ENCODE results near the gene GFRA1. TPM values are rescaled to one million over a fixed set of nuclear protein-coding genes. Genes with fewer than 3 reads are reported as not detected.

Gene GFRA1
- total RNA-seq: 10 to 100 TPM in 2 of 5 donors, 1 to 10 TPM in 2, under 1 TPM in 1; 0.29 to 83.2 (median 6.7) TPM
- polyA plus RNA-seq: 1 to 10 TPM in 2 of 3 donors, under 1 TPM in 1; 0.81 to 3.9 (median 2.0) TPM
- long read RNA-seq, donor 1, full-length matches to known transcripts: 5 of 5 reads
- long read RNA-seq, donor 1, partial matches to known transcripts: 0 of 5 reads
- long read RNA-seq, donor 1, other reads (novel, unspliced or antisense): 0 of 5 reads
- long read RNA-seq, donor 2, full-length matches to known transcripts: 8 of 8 reads
- long read RNA-seq, donor 2, partial matches to known transcripts: 0 of 8 reads
- long read RNA-seq, donor 2, other reads (novel, unspliced or antisense): 0 of 8 reads
- long read RNA-seq, donor 3, full-length matches to known transcripts: 4 of 4 reads
- long read RNA-seq, donor 3, partial matches to known transcripts: 0 of 4 reads
- long read RNA-seq, donor 3, other reads (novel, unspliced or antisense): 0 of 4 reads
- long read RNA-seq, donor 4, full-length matches to known transcripts: 1 of 1 reads
- long read RNA-seq, donor 4, partial matches to known transcripts: 0 of 1 reads
- long read RNA-seq, donor 4, other reads (novel, unspliced or antisense): 0 of 1 reads
- long read RNA-seq, donor 5, full-length matches to known transcripts: 4 of 4 reads
- long read RNA-seq, donor 5, partial matches to known transcripts: 0 of 4 reads
- long read RNA-seq, donor 5, other reads (novel, unspliced or antisense): 0 of 4 reads
- long read RNA-seq, donor 6, full-length matches to known transcripts: 5 of 5 reads
- long read RNA-seq, donor 6, partial matches to known transcripts: 0 of 5 reads
- long read RNA-seq, donor 6, other reads (novel, unspliced or antisense): 0 of 5 reads
- long read RNA-seq, donor 7, full-length matches to known transcripts: 8 of 19 reads
- long read RNA-seq, donor 7, partial matches to known transcripts: 11 of 19 reads
- long read RNA-seq, donor 7, other reads (novel, unspliced or antisense): 0 of 19 reads
- long read RNA-seq, donor 8, full-length matches to known transcripts: 4 of 4 reads
- long read RNA-seq, donor 8, partial matches to known transcripts: 0 of 4 reads
- long read RNA-seq, donor 8, other reads (novel, unspliced or antisense): 0 of 4 reads
- long read RNA-seq, donor 9, full-length matches to known transcripts: 2 of 2 reads
- long read RNA-seq, donor 9, partial matches to known transcripts: 0 of 2 reads
- long read RNA-seq, donor 9, other reads (novel, unspliced or antisense): 0 of 2 reads
- long read RNA-seq, donor 10, full-length matches to known transcripts: 2 of 2 reads
- long read RNA-seq, donor 10, partial matches to known transcripts: 0 of 2 reads
- long read RNA-seq, donor 10, other reads (novel, unspliced or antisense): 0 of 2 reads

- Histone ChIP-seq H3K4me1 (peaks cover 28 to 48% (median 39%) of the 10 kb centered on the region in 4 donors), H3K27ac (peak within 1 kb of the TSS; percentile 1 to 82 (median 68)), H3K4me3 (peak within 1 kb of the TSS; percentile 55 to 67 (median 59)), H3K9me3 (no peaks in the 10 kb centered on the region), H3K36me3 (no peaks in the 10 kb centered on the region), H3K27me3 (peaks cover 0 to 68% (median 50%) of the 10 kb centered on the region in 3 donors)
- TF ChIP-seq, protein P1, sequence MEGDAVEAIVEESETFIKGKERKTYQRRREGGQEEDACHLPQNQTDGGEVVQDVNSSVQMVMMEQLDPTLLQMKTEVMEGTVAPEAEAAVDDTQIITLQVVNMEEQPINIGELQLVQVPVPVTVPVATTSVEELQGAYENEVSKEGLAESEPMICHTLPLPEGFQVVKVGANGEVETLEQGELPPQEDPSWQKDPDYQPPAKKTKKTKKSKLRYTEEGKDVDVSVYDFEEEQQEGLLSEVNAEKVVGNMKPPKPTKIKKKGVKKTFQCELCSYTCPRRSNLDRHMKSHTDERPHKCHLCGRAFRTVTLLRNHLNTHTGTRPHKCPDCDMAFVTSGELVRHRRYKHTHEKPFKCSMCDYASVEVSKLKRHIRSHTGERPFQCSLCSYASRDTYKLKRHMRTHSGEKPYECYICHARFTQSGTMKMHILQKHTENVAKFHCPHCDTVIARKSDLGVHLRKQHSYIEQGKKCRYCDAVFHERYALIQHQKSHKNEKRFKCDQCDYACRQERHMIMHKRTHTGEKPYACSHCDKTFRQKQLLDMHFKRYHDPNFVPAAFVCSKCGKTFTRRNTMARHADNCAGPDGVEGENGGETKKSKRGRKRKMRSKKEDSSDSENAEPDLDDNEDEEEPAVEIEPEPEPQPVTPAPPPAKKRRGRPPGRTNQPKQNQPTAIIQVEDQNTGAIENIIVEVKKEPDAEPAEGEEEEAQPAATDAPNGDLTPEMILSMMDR (IDR thresholded peaks at IDR 0.05): no peak
- TF ChIP-seq POLR2A (IDR thresholded peaks at IDR 0.05) (no peak), EP300 (IDR thresholded peaks at IDR 0.05) (no peak), POLR2AphosphoS5 (IDR thresholded peaks at IDR 0.05) (no peak)
- 0 to 3% (median 2%) methylated on average over 37 to 72 of the region's 72 CpGs for WGBS, 5 donors
- peak in 1 of 2 donors; percentile 71 for DNase-seq
- intact Hi-C loops (cut with DNase I; ENCODE audit: low total_unique reads): no loop called here
These were observed at the start of gene GFRA1 for GRCh38 chr10:116272440-116273283. Gene GFRA1 (minus strand): TSS chr10:116273206. CDS start chr10:116272029, 1,177 bp downstream.

DNA sequence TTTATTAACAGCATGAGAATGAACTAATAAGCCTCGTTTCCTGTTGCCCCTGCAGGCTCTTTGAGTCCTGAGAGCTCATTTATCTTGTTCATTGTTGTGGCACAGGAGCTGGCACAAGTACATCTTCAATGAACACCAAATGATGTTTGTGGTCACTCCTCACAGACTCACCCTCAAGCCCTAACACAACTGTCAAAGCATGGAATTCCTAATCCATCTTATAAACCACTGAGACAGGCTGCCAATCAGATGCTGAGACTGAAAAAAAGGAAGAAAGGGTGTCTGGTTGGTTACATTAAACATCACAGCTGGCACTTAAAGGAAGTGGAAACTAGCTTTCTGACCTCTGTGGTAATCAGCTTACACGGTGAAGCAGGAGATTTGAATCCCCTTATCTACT lies 43.5 kb upstream of the GFRA1 start:
- no peaks in the 10 kb centered on the region for H3K36me3 ChIP-seq
- H3K27me3 ChIP-seq: no peaks in the 10 kb centered on the region
- intact Hi-C loops (cut with DNase I; ENCODE audit: low total_unique reads): no loop called here
- WGBS, 5 donors: 8 to 20% (median 10%) methylated on average over 2 of the region's 2 CpGs
- H3K4me3 ChIP-seq: no peak overlapping the region
- no peak overlapping the region for H3K27ac ChIP-seq
- DNase-seq: no peak
- no peaks in the 10 kb centered on the region for H3K9me3 ChIP-seq
- no peak for TF ChIP-seq EP300 (IDR thresholded peaks at IDR 0.05)
- TF ChIP-seq POLR2A (IDR thresholded peaks at IDR 0.05): no peak
- TF ChIP-seq, protein P1 (IDR thresholded peaks at IDR 0.05): no peak
- TF ChIP-seq POLR2AphosphoS5 (IDR thresholded peaks at IDR 0.05): no peak
- H3K4me1 ChIP-seq: no peaks in the 10 kb centered on the region

GRCh38 chr10:116312548-116312947 lies 39.5 kb upstream of the GFRA1 start:
- intact Hi-C loops (cut with DNase I; ENCODE audit: low total_unique reads): no loop called here
- H3K4me1 ChIP-seq: no peaks in the 10 kb centered on the region
- TF ChIP-seq POLR2A (IDR thresholded peaks at IDR 0.05) (no peak), EP300 (IDR thresholded peaks at IDR 0.05) (no peak), POLR2AphosphoS5 (IDR thresholded peaks at IDR 0.05) (no peak)
- TF ChIP-seq, protein P1 (IDR thresholded peaks at IDR 0.05): no peak
- 74 to 81% (median 78%) methylated on average over 4 of the region's 4 CpGs for WGBS, 5 donors
- no peaks in the 10 kb centered on the region for H3K9me3 ChIP-seq
- DNase-seq: no peak
- H3K36me3 ChIP-seq: no peaks in the 10 kb centered on the region
- H3K27me3 ChIP-seq: no peaks in the 10 kb centered on the region
- H3K27ac ChIP-seq: no peak overlapping the region
- no peak overlapping the region for H3K4me3 ChIP-seq
